Measurements from ENCODE around the gene CDK11B.
A peak's percentile ranks its signal among the peaks of the same experiment; 100 is the strongest.

CDK11B gene

DNA sequence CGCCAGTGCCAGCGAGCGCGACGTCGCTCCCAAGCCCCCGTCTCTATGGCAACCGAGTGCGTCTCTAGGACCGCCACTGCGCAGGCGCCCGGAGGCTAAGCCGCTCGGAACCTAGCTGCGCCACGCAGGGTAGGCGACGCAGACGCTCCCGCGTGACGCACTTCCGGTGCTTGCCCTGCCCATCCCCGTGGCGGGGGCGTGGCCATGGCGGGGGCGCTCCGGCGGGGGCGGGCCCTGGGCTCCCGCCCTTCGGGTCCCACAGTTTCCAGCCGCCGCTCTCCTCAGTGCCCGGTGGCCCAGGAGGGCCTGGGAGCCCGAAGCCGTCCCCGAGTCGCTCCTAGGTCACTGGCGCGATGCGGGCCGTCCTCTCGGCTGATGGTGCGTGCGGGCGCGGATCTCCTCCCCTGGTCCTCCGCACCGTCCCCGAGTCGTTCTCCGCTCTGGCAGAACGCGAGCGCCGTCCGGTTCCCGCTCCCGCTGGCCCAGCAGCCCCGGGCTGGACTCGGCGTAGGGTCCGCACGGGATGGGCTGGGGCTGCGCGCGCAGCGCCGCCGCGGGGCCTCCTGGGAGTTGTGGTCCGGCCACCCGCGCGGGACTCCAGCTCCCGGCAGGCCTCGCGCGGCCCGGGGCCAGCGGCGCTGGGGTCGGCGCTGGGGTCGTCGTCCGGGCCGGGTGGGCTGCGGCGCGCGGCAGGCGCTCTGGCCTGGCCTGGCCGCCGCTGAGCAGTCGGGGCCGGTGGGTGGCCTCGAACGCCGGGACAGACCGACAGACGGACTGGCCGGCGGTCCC lies 43.4 kb downstream of the CDK11B start, which contains the start of gene MIB2:
Gene MIB2 (plus strand): TSS at position 245 of the 789 bp plus-strand sequence. CDS start 7,953 bp downstream, outside the sequence.
- DNase-seq (ENCODE audit: low spot score), result peak; percentile 100

DNA sequence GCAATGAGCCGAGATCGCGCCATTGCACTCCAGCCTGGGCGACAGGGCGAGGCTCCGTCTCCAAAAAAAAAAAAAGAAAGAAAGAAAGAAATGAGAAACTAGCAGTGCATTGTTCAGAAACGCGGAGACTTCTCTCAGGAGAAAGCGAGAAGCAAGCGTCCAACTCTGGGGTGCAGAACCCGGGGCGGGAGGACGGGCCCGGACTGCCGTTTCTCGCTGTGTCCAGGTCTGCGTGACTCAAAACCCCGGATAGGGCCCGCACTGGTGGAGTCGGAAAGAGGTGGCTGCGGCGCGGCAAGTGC lies 43.9 kb downstream of the CDK11B start:
- no peak for DNase-seq (ENCODE audit: low spot score)

DNA sequence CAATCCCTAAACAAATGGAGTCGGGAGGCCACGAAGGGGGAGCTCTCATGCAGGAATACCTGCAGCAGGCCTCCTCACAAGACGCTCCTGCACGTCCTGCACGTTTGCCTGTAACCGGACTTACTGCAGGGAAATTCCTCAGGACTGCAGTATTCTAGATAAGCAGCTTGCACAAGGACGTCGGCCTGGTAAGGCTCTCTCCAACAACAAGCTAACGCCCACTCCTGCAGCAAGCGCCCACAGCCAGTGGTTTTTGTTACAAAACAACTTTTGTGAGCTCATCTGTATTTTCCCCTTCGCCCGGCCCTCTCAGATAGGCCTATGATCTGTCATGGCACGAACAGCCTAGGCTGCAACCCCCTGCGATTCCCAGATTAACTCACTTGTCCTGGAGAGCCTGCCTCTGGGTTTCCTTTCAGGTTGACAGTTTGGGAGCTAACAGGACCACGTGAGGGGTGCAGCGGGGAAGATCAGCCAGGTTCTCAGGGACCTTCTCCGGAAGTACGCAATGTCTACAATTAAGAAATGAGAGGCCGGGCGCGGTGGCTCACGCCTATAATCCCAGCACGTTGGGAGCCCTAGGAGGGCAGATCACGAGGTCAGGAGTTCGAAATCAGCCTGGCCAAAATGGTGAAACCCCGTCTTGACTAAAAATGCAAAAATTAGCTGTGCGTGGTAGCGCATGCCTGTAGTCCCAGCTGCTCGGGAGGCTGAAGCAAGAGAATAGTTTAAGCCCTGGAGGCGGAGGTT lies 44.4 kb downstream of the CDK11B start:
- DNase-seq (ENCODE audit: low spot score), result peak; percentile 70

DNA sequence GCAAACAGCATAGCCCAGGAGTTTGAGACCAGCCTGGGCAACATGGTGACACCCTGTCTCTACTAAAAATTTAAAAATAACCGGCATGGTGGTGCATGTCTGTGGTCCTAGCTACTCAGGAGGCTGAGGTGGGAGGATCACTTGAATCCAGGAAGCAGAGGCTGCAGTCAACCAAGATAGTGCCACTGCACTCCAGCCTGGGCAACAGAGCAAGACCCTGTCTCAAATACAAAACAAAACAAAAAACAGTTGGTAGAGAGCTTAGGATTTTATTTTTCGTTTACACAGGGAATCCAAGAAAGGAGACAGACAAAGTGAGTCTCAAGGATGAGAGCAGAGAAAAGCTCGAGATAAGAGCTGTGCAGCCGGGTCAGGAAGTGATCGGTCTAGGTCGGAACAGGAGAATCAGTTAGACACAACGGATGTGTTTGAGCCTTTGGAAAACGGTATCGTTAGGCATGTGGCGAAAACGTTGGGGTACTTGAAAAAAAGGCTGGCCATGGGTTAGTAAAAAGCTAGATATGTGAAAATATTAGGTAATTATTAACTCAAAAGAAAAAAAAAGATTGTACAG lies 45.2 kb downstream of the CDK11B start:
- no peak for DNase-seq (ENCODE audit: low spot score)

DNA sequence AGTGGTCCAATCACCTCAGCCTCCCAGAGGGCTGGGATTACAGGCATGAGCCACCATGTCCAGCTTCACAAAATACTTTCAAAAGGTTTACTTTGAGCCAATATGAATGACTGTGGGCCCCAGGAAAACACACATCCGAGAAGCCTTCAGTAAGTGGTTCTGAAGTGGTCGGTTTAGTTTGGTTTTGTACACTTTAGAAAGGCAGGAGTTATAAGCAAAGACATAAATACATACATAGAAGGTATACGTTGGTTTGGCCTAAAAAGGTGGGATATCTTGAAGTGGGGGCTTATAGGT lies 46.8 kb downstream of the CDK11B start:
- no peak for DNase-seq (ENCODE audit: low spot score)

DNA sequence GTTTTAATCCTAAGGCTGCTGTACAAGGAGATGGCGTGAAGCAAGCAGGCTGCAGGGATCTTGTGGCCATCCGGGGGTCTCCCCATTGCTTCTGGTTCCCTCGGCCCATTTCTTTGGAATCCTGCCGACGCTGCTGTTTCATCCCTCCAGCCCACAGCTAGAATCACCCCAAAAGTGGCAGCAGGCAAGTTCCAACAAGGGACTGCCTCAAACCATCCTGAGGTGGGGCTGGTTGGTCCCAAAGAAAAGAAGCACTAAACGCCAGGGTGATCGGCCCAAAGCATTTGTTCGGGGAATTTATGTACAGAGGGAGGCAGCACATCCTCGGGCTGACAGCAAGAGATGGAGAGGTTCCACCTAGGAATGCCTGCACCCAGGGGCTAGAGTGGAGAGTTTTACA lies 48.0 kb downstream of the CDK11B start:
- DNase-seq (ENCODE audit: low spot score), result no peak

DNA sequence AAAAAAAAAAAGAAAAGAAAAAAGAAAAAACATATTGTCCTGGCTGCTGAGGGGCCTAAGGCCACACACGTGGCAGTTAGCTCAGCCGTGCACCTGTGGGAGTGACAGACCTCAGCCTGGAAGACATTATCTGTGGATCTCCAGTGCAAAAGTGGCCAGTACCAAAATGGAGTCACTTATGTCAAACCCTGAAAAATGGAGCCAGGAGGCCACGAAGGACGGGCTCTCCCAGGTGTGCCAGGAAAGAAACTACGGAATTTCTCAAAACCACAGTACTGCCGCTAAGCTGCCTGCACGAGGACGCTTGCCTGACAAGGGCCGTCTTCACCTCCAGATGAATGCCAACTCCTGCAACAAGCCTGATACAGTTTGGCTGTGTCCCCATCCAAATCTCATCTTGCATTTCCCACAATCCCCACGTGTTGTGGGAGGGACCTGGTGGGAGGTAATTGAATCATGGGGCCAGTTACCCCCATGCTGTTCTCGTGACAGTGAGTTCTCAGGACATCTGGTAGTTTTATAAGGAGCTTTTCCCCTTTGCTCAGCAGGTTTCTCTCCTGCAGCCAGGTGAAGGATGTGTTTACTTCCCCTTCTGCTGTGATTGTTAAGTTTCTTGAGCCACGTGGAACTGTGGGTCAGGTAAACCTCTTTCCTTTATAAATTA lies 48.9 kb downstream of the CDK11B start:
- no peak for DNase-seq (ENCODE audit: low spot score)

DNA sequence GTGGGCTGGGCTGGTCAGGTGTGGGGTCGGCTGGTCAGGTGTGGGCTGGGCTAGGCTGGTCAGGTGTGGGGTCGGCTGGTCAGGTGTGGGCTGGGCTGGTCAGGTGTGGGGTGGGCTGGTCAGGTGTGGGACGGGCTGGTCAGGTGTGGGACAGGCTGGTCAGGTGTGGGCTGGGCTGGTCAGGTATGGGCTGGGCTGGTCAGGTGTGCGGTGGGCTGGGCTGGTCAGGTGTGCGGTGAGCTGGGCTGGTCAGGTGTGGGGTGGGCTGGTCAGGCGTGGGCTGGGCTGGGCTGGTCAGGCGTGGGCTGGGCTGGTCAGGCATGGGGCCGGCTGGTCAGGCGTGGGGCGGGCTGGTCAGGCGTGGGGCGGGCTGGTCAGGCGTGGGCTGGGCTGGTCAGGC lies 52.6 kb downstream of the CDK11B start:
- DNase-seq (ENCODE audit: low spot score), result no peak

DNA sequence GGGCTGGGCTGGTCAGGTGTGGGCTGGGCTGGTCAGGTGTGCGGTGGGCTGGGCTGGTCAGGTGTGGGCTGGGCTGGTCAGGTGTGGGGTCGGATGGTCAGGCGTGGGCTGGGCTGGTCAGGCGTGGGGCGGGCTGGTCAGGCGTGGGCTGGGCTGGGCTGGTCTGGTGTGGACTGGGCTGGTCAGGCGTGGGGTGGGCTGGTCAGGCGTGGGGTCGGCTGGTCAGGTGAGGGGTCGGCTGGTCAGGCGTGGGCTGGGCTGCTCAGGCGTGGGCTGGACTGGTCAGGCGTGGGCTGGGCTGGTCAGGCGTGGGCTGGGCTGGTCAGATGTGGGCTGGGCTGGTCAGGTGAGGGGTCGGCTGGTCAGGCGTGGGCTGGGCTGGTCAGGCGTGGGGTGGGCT lies 53.1 kb downstream of the CDK11B start:
- DNase-seq (ENCODE audit: low spot score), result no peak

DNA sequence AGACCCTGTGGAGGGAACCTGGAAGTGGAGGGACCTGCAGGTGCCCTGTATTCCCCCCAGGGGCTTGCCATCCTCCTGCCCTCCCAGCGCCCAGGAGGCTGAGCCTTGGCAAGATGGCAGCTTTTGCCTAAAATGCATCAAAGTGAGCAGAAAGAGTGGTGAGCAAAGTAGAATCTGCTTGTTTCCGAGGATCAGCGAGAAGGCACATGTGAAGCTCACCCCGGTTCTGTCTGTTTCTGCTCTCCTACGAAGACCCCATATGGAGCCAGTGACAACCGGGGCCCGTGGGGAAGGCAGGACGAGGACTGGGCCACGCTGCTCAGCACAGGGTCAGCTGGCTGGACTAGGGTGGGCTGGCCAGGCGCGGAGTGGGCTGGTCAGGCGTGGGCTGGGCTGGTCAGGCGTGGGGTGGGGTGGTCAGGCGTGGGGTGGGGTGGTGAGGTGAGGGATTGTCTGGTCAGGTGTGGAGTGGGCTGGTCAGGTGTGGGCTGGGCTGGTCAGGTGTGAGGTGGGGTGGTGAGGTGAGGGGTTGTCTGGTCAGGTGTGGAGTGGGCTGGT lies 53.7 kb downstream of the CDK11B start:
- no peak for DNase-seq (ENCODE audit: low spot score)

DNA sequence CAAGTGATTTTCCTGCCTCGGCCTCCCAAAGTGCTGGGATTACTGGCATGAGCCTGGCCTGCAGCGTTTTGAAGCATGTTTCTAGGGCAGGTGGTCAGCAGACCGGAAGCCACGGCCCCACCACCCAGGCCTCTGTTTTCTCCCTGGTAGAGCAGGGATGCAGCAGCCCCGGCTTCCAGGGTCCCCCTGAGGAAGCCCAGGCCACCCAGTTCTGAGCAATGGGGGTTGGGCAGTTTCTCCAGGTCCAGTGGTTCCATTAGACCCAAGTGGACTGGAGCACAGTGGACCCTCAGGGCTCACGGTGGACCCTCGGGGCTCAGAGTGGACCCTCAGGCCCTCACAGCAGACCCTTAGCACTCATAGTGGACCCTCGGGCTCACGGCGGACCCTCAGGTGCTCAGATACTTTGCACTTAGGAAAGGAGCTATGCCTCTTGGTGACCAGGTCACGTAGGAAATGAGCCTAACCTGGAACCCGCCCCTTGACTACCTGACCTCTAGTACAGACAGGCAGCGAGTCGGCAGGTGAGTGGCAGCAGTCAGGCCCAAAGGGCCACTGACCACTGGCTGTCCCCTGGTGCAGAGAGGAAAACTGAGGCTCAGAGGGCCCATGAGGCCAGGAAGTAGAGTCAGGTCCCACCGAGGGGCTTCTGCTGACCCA lies 54.3 kb downstream of the CDK11B start:
- DNase-seq (ENCODE audit: low spot score), result no peak

DNA sequence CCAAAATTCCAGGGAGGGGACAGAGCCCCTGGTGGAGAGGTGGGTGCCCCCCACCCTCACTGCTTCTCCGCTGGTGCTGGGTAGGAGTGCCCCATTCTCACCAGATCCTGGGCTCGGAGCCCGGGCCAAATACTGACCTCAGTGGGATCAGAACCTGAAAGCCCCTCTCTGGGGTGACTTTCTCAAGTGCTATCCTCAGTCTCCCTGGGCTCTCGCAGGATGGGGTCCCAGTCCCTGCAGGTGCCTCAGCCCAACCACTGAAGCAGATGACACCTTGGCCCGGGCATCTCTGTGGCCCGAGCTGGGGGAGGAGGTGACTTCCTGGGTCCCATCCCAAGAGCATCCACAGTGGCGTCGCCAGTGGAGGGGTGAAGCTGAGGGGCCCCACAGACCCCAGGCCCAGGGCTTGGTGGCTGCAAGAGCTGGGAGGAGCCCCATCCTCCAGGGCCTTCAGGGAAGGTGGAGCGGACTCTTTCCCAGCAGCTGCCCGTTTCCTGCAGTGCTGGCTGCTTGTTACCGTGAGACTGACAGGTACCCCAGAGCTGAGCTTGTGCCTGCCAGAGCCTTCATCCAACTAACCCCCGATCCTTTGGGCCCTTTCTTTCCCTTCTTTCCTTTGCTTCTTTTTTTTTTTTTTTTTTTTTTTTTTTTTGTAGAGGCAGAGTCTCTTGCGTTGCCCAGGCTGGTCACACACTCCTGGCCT lies 55.0 kb downstream of the CDK11B start:
- DNase-seq (ENCODE audit: low spot score), result no peak

DNA sequence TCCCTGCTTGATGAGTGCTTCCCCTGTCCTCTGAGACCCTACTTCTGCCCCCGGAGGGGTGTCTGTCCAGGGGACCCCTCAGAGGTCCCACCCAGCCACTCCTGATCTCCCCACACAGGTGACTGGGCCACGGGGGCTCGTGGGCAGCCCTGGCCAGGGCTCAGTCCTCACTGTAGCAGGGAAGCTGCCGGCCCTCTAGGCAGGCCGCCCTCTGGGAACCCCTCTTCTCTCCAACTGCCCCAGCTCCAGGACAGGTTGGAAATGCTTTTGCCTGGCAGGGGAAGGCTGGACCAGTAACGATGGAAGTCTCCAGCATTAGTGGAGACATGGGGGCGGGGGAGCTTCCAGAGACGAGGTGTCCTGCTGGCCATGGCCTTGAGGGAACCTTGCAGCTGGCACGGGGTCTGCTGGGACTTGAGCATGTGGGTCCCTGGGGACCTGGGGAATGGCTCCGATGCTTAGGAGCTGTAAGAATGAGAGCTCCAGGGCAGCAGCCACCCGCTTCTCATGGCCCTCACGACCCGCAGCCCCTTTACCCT lies 55.8 kb downstream of the CDK11B start:
- DNase-seq (ENCODE audit: low spot score), result no peak

DNA sequence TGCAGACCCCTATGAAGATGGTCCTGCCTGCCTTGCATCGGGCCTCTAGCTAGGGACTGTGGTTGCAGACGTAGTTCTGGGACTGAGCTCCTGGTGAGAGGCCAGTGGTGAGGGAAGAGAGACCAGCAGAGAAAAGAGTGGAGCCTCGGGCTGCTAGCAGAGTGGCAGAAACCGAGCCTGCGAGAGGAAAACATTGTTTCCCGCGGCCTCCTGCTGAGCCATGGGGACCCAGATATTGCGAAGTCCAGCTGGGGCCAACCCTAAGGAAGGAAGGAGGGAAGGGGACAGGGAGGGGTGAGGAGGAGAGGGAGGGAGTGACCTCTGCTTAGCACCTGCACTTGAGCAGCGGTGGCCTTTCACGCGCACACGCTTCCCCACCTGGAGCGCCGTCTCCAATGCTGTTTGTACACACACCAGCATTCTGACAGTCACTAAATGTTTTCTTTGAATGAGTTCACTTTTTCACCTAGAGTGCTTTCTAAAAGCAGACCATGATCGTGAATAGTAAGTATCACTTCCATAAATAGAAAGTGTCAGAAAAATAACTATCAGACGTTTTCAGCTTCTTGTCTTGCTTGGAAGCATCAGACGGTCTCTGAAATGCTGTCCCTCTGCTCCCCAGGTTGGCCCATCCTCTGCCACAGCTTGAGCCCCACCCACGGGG lies 56.4 kb downstream of the CDK11B start:
- no peak for DNase-seq (ENCODE audit: low spot score)

DNA sequence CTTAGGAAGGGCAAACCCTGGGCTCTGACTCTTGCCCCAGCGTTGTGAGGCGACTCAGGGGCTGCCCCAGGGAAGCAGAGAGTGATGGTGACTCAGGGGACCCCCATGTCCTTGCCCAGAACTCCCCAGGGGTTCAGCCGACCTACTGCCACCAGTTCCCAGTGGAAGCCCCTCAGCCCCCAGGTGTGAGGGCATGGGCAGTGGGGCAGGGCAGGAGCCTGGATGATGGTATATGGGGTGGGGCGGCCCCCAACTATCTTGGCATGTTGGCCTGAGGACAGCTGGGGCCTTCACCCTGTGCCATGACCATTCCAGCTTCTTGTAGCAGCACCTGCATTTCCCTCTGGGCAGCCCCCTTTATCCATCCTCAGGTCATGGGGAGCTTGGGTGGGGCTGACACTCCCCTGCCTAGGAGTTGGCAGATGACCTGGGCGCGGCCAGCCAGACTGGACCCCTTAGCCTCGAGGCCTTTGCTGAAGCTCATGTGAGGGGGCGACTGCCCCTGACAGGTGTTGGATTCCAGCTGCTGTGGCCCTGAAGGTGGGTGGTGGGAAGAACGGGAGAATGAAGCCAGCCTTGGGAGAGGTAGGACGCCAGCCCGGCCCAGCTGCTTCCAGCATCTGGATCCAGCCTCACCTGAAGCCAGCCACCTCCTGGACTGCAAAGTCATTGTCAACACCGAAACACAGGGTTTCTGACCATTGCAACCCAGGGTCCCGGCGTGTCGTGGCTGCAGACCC lies 57.1 kb downstream of the CDK11B start:
- no peak for DNase-seq (ENCODE audit: low spot score)

DNA sequence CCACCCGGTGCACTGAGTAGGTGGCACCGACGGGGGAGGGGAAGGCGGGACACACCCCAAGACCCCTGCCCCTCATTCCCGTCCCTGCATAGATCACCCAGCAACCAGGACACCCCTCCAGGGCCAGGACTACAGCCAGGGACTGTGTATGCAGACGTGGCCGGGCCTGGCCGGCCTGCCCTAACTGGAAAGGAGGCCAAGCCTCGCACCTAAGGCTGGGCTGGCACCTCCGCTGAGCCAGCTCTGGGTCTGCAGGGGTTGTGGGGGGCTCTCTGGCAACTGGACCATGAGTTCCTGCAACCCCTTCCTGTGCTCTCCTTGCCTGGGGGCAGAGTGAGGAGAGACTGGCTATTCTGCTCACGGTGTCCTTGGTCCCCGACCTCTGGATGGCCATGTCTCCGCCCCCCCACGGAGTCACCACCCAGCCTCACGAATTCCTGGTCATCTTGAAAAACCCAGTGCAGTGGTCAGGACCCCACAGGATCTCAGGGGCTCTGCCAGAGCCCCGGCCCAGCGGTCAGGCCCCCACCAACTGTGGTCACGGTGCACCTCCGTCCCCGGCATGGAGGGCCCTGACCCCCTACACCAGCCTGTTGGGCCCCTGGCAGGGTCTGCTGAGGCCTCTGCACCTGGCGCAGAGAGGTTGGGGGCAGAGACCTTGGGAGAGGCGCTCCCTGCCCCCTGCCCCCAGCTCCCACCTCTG lies 57.8 kb downstream of the CDK11B start:
- no peak for DNase-seq (ENCODE audit: low spot score)

DNA sequence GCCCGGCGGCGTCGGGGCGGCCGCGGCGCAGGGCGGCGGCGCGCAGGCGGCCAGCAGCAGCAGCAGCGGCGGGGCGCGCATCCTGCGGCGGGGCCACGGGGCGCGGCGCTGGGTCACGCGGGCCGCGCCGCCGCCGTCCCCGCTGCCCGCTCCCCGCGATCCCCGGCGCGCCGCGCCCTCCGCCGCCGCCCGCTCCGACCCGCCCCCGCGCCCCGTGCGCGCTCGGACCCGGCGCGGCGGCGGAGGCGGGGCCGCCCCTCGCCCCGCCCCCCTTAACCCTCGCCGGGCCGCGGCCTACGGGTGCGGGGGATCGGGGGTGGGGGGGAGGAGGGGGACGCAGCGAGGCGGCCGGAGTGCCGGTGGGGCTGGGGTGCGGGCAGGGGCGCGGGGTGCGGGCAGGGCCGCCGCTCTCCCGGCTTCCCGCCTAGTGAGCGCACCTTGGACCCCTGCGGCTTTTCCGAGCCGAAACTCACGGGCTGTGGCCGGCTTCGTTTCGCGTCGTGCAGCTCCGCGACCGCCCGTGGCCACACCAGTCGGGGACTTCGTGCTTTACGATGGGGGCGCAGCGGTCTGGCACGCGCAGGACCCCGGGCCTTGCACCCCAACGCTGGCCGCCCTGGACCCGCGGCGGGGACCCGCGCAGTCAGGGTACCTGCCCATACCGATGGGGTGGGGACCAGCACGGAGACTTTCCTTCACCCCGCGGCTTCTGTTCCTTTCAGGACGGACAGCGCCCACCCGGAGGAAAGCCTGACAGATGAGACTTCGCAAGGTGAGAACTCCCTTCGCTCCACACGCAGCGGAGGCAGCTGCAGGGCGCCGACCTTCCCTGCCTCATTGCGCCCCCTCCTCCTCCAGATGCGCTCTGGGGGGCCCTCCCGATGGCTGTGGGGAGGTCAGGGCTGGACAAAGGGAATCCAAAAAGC lies 58.6 kb downstream of the CDK11B start, which contains the start of gene FNDC10:
Gene FNDC10 (minus strand): TSS at position 201 of the 926 bp plus-strand sequence. CDS start 120 bp downstream, at position 81.
- DNase-seq (ENCODE audit: low spot score), result peak; percentile 55

Measured in GM03348 (cell line).